Measurements from ENCODE around the gene ARHGAP15.

DNA sequence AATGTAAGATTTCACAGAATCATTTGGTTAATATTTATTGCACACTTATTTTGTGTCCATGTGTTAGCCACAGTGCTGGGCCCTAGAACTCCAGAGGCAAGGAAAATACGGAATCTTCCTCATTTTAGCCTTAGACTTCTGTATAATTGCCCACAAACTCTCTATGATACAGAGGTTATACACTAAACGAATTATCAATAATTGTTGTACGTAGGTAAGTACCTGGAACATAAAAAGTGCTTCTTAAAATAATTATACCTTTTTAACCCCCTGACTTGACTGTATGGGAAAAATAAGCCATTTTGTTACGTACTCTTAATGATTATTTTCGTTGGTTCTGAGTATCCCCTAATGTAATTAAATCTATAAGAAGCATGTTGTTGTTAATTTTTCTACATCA, 119.4 kb downstream of the ARHGAP15 start:
- TF ChIP-seq EZH2phosphoT487 (IDR thresholded peaks at IDR 0.05; ENCODE audit: insufficient read depth, low read depth) (no peak), EZH2 (IDR thresholded peaks at IDR 0.05; ENCODE audit: insufficient read depth, poor library complexity, severe bottlenecking) (no peak)
